CD4-positive, alpha-beta T cell treated with Interleukin-10 for 1 hour (primary cell): ENCODE data around the gene TSPAN2.

Source experiments
- DNase-seq: peaks from one replicate; pipeline ENCODE4 v3.0.0-alpha.2; 2020

Gene TSPAN2

DNA sequence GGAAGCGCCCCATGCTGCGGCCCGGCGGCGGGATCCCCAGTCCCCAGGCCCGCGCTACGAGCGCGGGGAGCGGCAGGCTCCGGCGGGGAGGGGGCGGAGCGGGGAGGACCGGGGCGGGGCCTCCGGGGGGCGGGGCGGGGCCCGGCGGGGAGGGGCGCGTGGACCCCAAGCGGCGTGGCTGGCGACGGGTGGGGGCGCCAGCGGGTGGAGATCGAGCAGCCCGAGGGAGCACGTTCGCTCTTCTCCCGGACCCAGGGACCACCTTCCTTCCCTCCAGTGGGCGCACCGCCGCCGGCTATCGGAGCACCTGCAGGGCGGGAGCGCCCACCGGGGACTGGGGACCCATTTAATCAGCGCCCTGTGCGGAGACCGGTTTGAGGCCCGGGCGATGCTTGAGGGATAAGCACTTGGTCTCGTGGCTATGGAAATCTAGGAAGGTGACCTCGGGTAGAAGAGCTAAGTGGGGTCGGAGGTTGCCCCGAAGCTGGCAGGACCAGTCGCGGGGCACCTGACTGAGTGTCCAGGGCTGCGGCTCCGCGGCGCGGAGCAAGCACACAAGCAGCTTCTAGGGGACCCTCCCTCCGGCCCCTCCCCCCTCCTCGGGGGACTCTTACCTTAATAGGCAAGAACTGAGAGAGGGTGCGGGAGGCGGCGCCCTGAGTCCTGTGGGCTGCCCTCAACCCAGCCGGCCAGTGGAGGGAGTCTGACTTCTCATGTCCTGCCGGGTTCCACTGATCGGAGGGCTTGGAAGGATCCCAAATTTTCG, at the start of gene TSPAN2:
TSS of gene TSPAN2 (minus strand) at position 84 of the 766 bp plus-strand sequence. CDS start at position 13, 71 bp downstream.
- peak; percentile 75 for DNase-seq

DNA sequence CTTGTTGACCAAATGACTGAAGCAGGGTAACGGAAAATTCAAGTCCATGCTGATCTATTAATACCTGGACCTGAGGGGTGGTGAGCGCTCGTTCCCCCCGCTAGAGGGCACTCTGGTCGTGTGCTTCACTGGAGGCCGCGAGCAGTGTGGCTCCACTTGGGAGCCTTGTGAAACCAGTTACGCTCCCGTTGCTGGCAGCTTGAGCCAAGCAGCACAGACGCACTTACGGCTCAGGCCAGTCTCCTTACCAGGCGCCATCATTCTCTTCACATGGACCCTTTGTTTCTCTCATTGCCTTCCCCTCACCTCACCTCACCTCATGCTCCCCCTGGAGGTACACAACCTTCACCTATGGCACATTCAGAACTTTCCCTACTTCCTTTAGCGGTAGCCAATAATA, 49.7 kb upstream of the TSPAN2 start:
- peak; percentile 50 for DNase-seq

DNA sequence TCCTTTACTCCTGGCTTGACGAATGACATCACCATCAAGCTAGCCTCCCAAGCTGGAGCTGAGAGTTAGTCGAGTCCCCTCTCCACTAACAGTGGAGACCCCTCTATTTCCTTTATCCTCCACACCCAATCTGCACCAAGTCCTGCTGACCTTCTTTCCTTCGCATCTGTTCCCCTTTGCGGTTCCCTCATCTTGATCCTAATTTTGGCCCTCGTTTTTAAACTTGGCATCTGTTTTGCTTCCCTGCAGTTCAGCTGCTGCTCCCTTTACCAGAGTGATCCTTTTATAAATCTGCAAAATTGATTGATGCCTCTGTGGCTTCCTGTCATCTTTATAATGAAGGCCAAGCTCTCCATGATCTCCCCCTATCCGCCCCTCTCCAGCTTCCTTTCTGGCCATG, 49.0 kb upstream of the TSPAN2 start:
- DNase-seq, result no peak

DNA sequence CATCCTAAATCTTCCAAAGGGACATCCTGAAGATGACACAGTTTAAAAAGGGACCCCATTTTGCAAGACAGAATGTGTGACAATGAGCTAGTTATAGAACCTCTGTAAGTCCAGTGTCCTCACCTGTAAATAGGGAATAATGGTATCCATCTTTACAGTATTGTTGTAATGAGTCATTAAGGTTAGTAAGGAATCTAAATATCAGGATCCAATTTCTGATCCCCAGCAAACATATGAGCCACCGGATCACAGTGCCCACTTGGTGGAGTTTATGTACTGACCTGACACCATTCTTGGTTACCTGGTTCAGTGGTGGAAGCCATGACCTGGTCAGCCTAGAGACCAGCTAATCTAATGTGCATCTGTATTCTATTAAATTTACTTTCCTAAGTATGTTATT, 47.9 kb upstream of the TSPAN2 start:
- DNase-seq, result no peak

DNA sequence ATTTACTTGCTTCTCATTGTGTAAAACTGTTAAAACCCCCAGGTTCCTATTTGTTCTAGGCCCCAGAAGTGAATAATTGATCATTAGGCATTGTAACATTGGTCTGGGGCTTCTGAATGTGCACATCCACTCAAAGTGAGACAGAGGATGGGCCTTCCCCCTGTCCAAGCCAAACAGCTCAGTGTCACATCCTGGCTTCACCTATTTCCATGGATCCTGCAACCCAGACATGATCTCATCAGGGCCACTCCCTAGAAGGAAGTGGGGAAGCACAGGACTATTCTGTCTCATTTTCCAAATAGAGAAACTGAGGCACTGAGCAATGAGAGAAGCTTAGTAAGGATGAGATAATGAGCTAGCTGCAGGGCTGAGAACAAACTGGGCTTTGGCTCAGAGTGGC, 47.4 kb upstream of the TSPAN2 start:
- no peak for DNase-seq

DNA sequence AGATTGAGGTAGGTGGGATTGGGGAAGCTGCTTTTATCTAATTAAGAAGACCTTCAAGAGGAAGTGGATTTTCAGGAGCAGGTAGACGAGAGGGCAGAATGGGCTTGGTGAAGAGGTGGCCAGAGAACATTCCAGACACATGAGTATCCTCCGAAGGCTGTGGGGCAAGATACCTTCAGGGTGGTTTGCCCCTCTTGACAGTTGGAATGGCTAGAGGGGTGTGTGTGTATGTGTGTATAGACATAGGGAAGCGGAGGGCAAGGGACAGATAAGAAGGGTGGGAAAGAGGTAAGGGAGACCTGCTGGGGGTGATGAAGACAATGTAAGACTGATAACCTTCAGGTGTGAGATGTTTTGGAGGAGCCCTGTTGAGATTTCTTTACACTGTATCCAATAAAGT, 46.8 kb upstream of the TSPAN2 start:
- no peak for DNase-seq

DNA sequence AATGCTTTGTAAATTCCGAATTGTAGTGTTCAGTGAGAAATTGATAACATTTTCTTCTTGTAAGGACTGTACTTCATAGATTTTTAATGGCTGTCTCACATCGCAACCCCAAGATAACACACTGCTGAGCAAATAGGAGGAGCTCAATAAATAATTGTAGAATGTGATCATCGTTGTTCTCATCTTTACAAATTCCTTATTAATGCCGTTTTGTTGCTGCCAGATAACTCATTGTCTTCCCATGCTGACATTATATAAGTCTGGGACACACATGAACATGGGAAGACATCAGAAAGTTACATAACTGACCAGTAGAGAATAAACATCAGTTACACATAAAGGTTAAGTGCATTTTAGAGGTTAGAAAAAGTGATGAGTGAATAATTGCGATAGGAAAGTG, 46.4 kb upstream of the TSPAN2 start:
- DNase-seq, result no peak

DNA sequence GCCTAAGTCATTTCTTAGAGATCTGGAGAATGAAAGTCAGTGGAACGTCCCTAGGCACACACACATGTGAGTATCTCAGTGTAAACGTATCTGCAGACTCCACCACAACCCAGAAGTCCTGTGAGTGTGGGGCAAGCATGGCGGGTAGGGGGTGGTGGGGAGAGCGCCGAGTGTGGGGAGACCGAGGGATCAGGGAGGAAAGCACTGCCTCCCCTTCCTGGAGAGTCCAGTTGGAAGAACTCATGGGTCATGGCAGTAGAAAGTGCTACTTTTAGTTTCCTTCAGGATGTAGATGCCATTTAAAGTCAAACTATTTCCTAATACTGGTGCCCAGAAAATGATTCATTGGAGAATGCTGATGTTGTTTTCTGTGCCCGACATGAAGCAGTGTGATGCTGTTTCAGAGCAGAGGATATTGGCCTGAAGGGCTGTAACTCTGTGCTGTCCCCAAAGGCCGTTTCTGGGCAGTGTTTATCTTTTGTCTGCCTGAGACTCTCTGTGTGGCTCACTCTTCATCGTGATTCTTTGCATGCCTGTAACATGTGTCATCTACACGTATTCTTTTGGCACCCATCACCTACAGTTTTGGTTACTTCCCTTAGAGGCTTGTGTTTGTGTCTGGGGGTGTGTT, 45.7 kb upstream of the TSPAN2 start:
- DNase-seq, result no peak

DNA sequence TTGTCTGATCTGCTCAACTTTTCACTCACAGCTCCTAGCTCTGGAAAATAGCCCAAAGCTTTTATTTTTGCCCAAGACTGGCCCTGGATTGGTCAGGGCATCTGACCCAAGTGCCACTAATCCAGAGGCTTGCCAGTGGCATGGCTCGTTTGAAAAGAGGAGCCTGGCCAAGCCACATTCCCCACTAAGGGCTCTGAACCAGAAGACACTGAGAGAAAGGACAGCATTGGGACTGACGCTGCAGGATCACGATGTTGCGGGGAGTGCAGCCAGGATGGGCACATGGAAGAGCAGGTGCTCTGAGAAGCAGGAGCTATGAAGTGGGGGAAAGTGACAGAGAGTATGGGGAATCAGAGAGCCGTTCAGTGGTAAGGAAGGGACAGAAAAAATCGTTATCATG, 44.9 kb upstream of the TSPAN2 start:
- no peak for DNase-seq

DNA sequence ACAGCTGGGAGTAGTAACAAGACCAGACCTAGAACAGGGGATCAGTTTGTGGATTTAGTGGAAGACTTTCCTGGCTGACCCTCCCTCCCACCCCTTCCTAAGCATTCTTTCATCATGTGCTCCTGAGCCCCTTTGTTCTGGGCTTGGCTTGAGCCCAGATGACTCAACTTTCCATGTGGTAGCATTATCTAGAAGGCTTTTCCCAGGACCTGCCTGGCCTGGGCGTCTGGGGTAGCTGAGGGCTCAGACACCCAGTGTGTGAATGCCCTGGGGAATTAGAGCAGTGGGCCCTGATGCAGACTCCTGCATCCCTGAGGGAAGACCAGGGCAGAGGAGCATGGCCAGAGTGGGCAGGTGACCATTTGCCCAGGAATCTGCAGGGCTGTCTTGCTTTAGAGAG, 44.1 kb upstream of the TSPAN2 start:
- DNase-seq, result no peak

DNA sequence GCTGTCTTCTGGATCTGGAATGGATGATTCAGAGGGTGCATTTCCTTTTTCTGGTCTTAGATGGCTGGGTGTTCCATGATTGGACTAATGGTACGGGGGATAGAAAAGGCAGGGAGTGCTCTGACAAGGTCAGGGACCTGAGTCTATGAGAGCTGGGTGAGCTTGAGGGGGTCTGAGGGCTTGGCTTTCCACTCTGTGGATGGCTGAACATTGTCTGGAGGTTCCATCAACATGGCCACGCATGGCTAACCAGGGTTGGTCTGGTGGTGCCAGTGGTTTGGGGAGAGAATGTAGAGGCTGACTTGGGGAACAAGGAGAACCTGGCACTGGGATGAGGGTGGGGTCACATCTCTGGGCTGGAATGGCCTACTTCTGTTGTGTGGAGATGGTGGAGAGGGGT, 41.5 kb upstream of the TSPAN2 start:
- DNase-seq, result no peak

DNA sequence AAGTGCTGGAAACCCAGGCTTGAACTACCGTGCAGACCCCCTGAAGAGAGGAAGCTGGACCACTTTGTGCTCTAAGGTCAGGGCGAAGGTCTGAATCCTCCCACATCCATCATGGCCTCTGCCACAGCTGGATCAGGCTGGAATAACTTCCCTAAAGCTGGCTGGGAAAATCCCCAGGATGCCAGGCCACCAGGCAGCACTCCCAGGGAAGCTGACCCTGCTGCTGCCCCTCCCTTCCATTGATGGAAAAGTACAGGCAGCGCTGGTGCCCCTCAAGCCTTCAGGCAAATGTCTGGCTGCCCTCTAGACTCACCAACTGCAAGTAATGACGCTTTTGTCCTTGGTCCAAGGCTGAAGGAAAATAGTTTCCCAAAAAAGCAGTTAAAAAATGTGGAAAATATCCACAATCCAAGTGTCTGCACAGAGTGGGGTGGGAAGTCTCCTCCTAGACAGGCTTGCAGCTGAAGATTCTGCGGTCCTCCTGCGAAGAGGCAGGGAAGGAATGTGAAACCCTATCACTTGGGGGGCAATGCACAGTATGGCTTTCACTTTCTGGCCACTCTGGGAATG, 39.9 kb upstream of the TSPAN2 start:
- DNase-seq, result no peak

DNA sequence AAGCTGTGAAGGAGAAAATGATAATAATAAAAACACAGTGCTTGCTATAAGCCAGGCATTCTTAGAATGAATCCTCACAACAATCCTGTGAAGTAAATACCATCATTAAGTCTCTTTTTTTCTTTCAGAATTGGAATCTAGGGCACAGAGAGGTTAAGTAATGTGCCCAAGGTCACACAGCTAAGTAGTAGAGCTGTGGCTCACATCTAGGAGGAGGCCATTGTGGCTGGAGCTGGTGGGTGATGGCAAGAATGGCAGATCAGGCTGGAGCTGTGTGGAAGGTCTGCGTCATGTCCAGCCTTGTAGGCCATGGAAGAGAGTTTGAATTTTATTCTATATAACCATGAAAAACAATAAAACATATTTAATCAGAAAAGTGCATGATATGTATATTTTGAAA, 38.2 kb upstream of the TSPAN2 start:
- no peak for DNase-seq

DNA sequence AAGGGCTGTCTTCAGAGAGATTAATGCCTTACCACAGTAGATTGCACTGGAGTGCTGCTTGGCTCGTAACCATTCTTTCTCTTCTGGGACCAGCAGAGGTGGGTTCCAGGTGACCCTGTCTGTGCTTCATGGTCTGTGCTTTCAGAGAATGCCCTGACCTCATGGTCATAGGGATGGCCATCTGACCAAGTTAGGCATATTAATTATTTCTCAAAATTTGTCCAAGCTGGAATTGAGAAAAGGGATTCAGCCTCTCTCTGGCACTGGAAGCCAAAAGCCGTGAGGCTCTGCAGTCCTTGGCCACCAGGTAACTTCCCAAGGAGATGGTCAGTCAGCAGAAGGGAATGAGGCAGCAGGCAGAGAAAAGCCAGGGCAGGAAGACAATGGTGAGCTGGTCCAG, 37.2 kb upstream of the TSPAN2 start:
- no peak for DNase-seq

DNA sequence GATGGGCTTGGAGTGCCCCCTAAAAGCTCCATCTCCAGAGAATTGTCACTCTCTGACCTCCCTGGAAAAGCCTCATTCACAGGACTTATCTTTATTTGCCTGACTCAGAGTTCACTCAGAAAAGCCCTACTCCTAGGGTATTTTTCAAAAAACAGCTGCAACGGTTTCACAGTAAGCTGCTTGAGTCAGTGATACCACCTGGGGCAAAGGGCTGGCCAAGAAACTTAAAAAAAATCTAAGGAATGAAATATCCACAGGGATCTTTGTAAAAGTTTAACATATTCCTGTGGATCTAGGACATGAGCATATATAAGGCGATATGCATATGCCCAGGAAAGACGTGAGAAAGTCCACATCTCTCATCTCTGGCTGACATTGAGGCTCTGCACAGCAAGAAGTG, 33.8 kb upstream of the TSPAN2 start:
- DNase-seq, result no peak

DNA sequence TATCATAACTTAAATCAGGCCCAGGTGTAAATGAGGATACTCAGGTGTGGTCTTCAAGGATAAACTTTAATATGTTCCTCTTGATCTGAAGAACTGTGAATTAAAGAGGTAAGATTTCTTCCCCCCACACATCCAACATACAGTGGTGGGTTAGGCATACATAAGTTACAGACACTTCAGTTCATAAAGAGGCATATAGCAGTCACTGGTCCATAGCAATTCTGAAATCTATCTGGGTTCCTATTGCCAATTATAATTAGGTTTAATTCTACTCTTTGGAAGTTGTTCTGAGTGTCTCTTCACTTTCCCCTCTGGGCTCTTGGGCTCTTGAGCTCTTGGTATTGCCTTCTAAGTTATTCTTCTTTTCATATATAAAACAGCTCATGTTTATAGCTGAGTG, 32.5 kb upstream of the TSPAN2 start:
- no peak for DNase-seq

DNA sequence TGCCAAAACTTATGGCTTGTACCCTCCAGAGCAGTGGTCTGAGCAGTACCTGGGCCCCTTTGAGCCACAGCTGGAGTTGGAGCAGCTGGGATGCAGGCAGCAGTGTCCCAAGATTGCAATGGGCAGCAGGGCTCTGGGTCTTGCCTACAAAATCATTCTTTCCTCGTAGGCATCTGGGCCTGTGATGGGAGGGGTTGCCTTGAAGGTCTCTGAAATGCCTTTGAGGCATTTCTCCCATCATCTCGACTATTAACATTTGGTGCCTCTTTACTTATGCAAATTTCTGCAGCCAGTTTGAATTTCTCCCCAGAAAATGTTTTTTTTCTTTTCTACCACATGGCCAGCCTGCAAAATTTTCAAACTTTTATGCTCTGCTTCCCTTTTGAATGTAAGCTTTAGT, 31.0 kb upstream of the TSPAN2 start:
- no peak for DNase-seq

DNA sequence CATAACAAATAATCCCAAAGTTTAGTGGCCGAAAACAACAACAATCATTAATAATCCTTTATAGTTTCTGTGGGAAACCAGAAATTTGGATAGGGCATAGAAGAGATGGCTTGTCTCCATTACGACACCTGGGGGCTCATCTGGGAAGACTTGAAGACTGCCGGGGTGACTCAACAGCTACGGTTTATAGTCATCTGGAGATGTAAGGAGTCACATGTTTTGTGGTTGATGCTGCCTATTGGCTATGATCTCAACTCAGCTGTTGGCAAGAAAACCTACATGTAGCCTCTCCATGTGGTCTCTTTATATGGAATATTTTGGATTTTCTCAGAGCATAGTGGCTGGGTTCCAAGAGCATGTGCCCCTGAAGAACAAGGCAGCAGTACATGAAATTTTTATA, 29.3 kb upstream of the TSPAN2 start:
- DNase-seq, result no peak

DNA sequence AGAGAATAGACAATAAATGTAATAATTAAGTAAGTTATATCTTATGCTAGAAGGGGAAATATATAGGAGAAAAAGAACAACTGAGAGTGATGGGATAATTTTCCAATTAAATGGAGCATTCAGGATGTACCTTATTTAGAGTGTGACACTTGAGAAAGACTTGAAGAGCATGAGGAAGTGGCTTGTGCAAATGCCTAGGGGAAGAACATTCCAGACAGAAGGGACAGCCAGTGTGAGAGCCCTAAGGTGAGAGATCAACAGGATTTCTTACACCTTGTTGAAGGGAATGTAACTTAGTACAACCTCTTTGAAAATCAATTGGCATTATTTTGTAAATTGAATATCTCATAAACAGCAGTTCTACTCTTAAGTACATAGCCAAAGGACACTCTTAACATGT, 28.8 kb upstream of the TSPAN2 start:
- DNase-seq, result no peak

DNA sequence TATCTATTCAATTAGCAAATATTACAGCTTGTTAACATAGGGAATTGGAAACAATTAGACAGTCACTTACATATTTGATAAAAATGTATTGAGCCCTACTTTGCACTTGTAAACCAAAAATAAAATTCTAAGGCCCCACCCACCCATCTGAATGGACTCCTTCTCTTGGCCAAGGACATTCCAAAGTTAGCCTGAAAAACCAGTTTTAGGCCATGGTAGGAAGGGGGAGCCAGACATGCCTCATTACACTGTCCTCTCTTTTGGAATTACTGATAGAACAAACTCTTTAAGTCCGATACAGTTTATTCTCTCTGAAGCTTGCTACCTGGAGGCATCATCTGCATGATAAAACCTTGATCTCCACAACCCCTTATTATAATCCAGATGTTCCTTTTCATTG, 28.0 kb upstream of the TSPAN2 start:
- DNase-seq, result no peak

DNA sequence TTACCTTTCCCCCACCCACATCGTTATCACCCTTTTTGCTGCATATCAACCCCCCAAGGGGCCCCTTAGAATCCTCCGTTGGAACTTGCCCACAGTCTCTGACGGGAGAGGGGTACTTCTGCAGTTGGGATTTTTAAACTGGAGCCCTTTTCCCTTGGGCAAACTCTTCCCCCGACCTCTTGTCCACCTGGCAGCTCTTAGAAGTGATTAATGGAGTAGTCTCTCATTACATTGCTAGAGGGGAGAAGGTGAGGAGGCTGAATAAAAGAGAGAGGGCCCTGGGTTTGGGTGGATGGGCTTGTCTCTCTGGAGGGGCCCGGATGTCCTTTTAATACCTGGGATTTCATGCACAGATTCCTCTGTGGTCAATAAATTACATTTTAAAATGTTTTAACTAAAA, 27.2 kb upstream of the TSPAN2 start:
- DNase-seq, result no peak

DNA sequence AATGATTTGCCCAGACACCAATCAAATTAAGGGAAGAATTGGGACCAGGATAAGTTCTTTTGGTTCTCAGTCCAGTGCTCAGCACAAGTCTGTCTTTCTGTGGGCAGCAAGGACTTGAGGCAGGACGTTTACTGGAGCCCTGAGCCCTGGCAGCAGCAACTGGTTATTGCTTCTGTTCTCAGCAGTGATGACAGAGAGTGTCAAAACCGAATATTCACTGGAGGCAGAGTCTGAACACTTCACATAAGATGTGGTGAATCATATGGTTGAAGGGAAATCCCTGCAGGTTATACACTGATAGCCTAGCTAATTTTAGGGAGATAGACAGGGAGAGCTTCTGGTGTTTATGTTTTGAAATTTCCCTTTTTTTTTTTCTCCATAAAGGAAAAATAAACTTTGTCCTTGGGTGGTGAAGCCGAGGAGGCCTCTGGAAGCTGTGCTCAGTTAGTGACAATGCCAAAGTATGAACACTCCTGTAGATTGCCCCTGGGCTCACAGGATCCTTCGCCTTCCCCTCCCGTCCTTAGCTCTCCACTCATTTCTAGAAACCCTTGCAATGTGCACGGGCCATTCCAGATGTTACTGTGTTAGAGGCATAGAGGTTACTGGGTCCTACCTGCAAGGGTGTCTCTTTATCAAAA, 26.3 kb upstream of the TSPAN2 start:
- no peak for DNase-seq

DNA sequence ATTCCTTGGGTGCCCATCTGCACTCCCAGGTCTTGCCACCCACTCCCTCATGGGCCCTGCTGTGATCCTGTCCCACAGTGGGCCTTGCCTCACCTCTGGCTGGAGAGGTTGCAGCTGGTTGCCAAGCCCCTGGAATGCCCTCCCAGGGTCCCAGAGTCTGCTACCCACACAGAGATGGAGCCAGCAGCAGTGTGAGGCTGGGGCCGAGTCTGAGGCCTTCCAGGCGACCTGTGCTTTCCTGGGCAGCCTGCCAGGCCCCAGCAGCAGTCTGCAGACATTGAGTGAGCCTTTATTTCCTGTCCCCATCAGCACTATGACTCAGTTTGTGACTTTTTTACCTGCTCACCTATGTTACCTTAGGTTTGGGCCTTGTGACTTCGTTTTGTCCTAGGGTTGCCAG, 25.0 kb upstream of the TSPAN2 start:
- no peak for DNase-seq

DNA sequence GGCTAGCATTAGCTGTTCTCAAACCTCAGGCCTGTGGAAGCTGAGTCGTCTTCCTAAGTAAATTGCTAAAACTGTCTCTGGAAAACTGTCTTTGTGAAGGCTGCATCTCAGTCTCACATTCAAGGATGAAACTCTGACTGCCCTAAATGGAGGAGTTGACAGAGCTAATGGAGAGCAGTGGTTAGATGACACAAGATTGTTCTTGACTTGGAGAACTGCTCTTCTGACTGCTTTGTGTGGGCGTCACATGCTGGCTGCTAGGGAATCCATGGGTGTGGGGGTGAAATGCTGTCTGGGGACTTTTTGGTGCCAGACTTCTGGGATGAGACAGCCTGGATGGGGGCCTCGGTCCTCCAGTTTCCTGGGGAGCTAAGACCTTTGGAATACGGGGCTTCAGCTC, 24.5 kb upstream of the TSPAN2 start:
- DNase-seq, result no peak
